ENCODE results near the gene ZNF697. TPM values are rescaled to one million over a fixed set of nuclear protein-coding genes. Genes with fewer than 3 reads are reported as not detected.

Gene ZNF697
- total and polyA plus RNA-seq, 2 donors (not counting 1 experiment from before 2014, with no cell fraction given) = not detected

DNA sequence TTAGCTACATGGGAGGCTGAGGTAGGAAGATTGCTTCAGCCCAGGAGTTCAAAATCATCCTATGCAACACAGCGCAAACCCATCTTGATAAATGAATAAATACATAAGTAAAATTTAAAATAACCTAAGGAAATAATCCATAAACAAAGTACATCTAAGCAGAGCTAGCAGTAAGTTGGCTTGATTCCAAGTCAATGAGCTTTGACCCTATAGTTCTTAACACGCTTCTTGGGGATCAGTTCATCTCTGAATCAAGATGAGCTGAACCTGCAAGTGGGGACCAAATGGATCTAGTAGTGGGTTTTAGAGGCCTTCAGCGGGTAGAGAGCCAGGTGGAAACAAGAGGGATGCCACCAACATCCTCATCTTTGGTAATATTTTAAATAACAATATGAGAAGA is 32.1 kb upstream of the ZNF697 start:
- Mint-ChIP-seq H3K9me3 (ENCODE audit: insufficient read depth) (no peaks in the 10 kb centered on the region), H3K27ac (no peak overlapping the region), H3K4me3 (no peak overlapping the region), H3K4me1 (peaks cover 5% of the 10 kb centered on the region), H3K27me3 (peaks cover 20% of the 10 kb centered on the region)
- DNase-seq (no peak), ATAC-seq (ENCODE audit: low read depth) (no peak)
- Histone ChIP-seq H3K9me3 (ENCODE audit: control extremely low read depth in 1 of 3, control insufficient read depth in 2 of 3, insufficient read depth in 1 of 3, low read length in 2 of 3) (no peaks in the 10 kb centered on the region), H3K4me2 (replicated peaks; ENCODE audit: low read depth, low read length, poor library complexity, severe bottlenecking) (no peak overlapping the region), H3K27ac (ENCODE audit: low read length in 2 of 2) (no peak overlapping the region), H3K27me3 (replicated peaks in 1 of 4; ENCODE audit: control extremely low read depth in 1 of 4, control insufficient read depth in 3 of 4, insufficient read depth in 4 of 4, low read length in 3 of 4) (peaks cover 0 to 9% (median 3%) of the 10 kb centered on the region in 4 experiments), H3K9ac (ENCODE audit: low read length) (no peak overlapping the region), H3K36me3 (replicated peaks in 1 of 2; ENCODE audit: control extremely low read depth in 1 of 2, control insufficient read depth in 1 of 2, extremely low read depth in 1 of 2, insufficient read depth in 2 of 2, low read length in 1 of 2) (no peaks in the 10 kb centered on the region), H3K4me3 (ENCODE audit: control extremely low read depth in 1 of 5, extremely low read depth in 1 of 5, insufficient read depth in 1 of 5, low read depth in 2 of 5, low read length in 4 of 5) (no peak overlapping the region), H3K4me1 (ENCODE audit: control insufficient read depth in 2 of 2, insufficient read depth in 2 of 2, low read length in 2 of 2) (peaks cover 4 to 6% of the 10 kb centered on the region in 2 donors), H4K20me1 (ENCODE audit: control insufficient read depth, insufficient read depth, low read length, poor library complexity, severe bottlenecking) (no peaks in the 10 kb centered on the region), H3K79me2 (ENCODE audit: control insufficient read depth, insufficient read depth, low read length) (no peaks in the 10 kb centered on the region), H2AFZ (ENCODE audit: insufficient read depth, low read depth, low read length, poor library complexity, severe bottlenecking) (no peak overlapping the region)
- intact Hi-C loops (cut with micrococcal nuclease) = no loop called here
- TF ChIP-seq, protein P1, sequence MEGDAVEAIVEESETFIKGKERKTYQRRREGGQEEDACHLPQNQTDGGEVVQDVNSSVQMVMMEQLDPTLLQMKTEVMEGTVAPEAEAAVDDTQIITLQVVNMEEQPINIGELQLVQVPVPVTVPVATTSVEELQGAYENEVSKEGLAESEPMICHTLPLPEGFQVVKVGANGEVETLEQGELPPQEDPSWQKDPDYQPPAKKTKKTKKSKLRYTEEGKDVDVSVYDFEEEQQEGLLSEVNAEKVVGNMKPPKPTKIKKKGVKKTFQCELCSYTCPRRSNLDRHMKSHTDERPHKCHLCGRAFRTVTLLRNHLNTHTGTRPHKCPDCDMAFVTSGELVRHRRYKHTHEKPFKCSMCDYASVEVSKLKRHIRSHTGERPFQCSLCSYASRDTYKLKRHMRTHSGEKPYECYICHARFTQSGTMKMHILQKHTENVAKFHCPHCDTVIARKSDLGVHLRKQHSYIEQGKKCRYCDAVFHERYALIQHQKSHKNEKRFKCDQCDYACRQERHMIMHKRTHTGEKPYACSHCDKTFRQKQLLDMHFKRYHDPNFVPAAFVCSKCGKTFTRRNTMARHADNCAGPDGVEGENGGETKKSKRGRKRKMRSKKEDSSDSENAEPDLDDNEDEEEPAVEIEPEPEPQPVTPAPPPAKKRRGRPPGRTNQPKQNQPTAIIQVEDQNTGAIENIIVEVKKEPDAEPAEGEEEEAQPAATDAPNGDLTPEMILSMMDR (IDR thresholded peaks at IDR 0.05) = no peak
- TF ChIP-seq EZH2 (IDR thresholded peaks at IDR 0.05; ENCODE audit: borderline replicate concordance, insufficient read depth, low read depth, low read length, poor library complexity, severe bottlenecking) = no peak
- ChIA-PET CTCF (no interaction called here), POLR2A (no interaction called here)
- WGBS (ENCODE audit: insufficient coverage) = 100% methylated on average over 1 of the region's 3 CpGs

DNA sequence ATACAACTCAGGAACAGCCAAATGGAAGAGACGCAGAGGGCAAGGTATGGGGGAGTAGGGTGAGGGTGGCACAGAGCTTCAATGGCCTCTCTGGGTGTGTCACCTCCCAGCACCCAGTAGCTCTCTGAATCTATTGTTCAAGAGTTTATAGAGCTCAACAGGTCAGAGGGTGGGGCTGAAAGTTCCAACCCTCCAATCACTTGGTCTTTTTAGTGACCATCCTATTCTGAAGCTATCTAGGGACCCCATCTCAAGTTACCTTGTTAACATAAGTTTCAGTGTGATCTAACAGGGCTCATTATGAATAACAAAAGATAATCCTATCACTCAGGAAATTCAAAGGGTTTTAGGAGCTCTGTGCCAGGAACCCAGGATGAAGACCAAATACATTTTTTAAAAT is 31.2 kb upstream of the ZNF697 start:
- Mint-ChIP-seq H3K27me3 (peaks cover 22% of the 10 kb centered on the region), H3K4me3 (no peak overlapping the region), H3K27ac (no peak overlapping the region), H3K9me3 (ENCODE audit: insufficient read depth) (no peaks in the 10 kb centered on the region), H3K4me1 (peaks cover 8% of the 10 kb centered on the region)
- no peak overlapping the region for H3K27ac ChIP-seq (ENCODE audit: low read length in 2 of 2)
- WGBS (ENCODE audit: insufficient coverage) = no CpG with 5 or more reads among the region's 1 CpG
- H3K79me2 ChIP-seq (ENCODE audit: control insufficient read depth, insufficient read depth, low read length) = no peaks in the 10 kb centered on the region
- H3K27me3 ChIP-seq (replicated peaks in 1 of 4; ENCODE audit: control extremely low read depth in 1 of 4, control insufficient read depth in 3 of 4, insufficient read depth in 4 of 4, low read length in 3 of 4) = peaks cover 0 to 10% (median 5%) of the 10 kb centered on the region in 4 experiments
- ChIA-PET CTCF (interaction anchor here (1.5 kb wide), 1 partner anchor 9 kb away, joined by 8 read pairs; no protein-coding TSS in a partner anchor), POLR2A (no interaction called here)
- intact Hi-C loops (cut with micrococcal nuclease) = loop anchor here (10.0 kb wide), 2 partner anchors 404 to 1524 kb away; no protein-coding TSS in a partner anchor
- DNase-seq = no peak
- TF ChIP-seq, protein P1 (IDR thresholded peaks at IDR 0.05) = no peak
- no peak for TF ChIP-seq EZH2 (IDR thresholded peaks at IDR 0.05; ENCODE audit: borderline replicate concordance, insufficient read depth, low read depth, low read length, poor library complexity, severe bottlenecking)
- H3K36me3 ChIP-seq (replicated peaks in 1 of 2; ENCODE audit: control extremely low read depth in 1 of 2, control insufficient read depth in 1 of 2, extremely low read depth in 1 of 2, insufficient read depth in 2 of 2, low read length in 1 of 2) = no peaks in the 10 kb centered on the region
- H3K4me2 ChIP-seq (replicated peaks; ENCODE audit: low read depth, low read length, poor library complexity, severe bottlenecking) = no peak overlapping the region
- H3K4me1 ChIP-seq (ENCODE audit: control insufficient read depth in 2 of 2, insufficient read depth in 2 of 2, low read length in 2 of 2) = peaks cover 6 to 11% of the 10 kb centered on the region in 2 donors
- H3K9ac ChIP-seq (ENCODE audit: low read length) = no peak overlapping the region
- H3K9me3 ChIP-seq (ENCODE audit: control extremely low read depth in 1 of 3, control insufficient read depth in 2 of 3, insufficient read depth in 1 of 3, low read length in 2 of 3) = no peaks in the 10 kb centered on the region
- H4K20me1 ChIP-seq (ENCODE audit: control insufficient read depth, insufficient read depth, low read length, poor library complexity, severe bottlenecking) = no peaks in the 10 kb centered on the region
- H2AFZ ChIP-seq (ENCODE audit: insufficient read depth, low read depth, low read length, poor library complexity, severe bottlenecking) = no peak overlapping the region
- no peak overlapping the region for H3K4me3 ChIP-seq (ENCODE audit: control extremely low read depth in 1 of 5, extremely low read depth in 1 of 5, insufficient read depth in 1 of 5, low read depth in 2 of 5, low read length in 4 of 5)
- ATAC-seq (ENCODE audit: low read depth) = no peak

All from B cell (primary cell).